HepG2 (cell line): ENCODE data around the gene CCDC38. TPM values are rescaled to one million over a fixed set of nuclear protein-coding genes. Genes with fewer than 3 reads are reported as not detected.

Source experiments
- ATAC-seq: fragments of 200-7000 bp; cut with Tn5 transposase; 3 replicates; pipeline ENCODE4 v1.9.1; 2020; ENCODE audit warnings: mild to moderate bottlenecking, moderate library complexity
- BruUV-seq: library from RNA; stranded (reverse); fragments of 400-500 nt; replicated peaks from 2 replicates; lab custom pipeline; 2021; lab: Mats Ljungman, UMichigan
- CTCF ChIA-PET: fragments of 300-600 bp; formaldehyde crosslinking; extraction: SDS; loops from one replicate; lab custom pipeline; 2021; ENCODE audit warnings: low total read pairs, inconsistent platforms, low intra/inter-chr PET ratio; lab: Yijun Ruan, JAX
- POLR2A ChIA-PET: fragments of 350-600 bp; sonication (Branson Sonifier 250); formaldehyde crosslinking; loops from one replicate; lab custom pipeline; 2020; ENCODE audit warnings: antibody characterized with exemption, inconsistent platforms; lab: Yijun Ruan, JAX
- DNase-seq: peaks from one replicate; pipeline ENCODE4 v3.0.0-alpha.2; 2015; ENCODE audit warnings: low spot score
- FAIRE-seq: peaks from 3 replicates; lab custom pipeline; 2011; peaks lifted over from hg19 to GRCh38; lab: Jason Lieb, UNC
- H2AFZ ChIP-seq: one replicate; pipeline ENCODE4 v1.6.1; 2011; ENCODE audit warnings: low read length, inconsistent platforms
- H3K27ac ChIP-seq: fragments of 300-600 bp; 3 replicates; pipeline ENCODE4 v1.8.0; 2011; ENCODE audit warnings: mixed run types, mild to moderate bottlenecking, mixed read lengths, low read length, inconsistent platforms; ENCODE audit not compliant: insufficient read depth; ENCODE audit errors: extremely low read length
- H3K27me3 ChIP-seq, 2 experiments: fragments of 200-600 bp in 1 of 2; 2 replicates in 1 of 2; 3 replicates in 1 of 2; pipeline versions ENCODE4 v1.6.0 to v1.8.0; 2011; ENCODE audit warnings: low read length in 2 of 2, mild to moderate bottlenecking in 2 of 2, moderate library complexity in 2 of 2, inconsistent platforms in 1 of 2; ENCODE audit not compliant: insufficient read depth in 2 of 2, control insufficient read depth in 1 of 2
- H3K36me3 ChIP-seq, 2 experiments: fragments of 200-600 bp in 1 of 2; replicated peaks in 1 of 2; 2 replicates in 1 of 2; 3 replicates in 1 of 2; pipeline versions ENCODE4 v1.5.1 to v1.8.0; 2011; ENCODE audit warnings: low read length in 2 of 2, inconsistent platforms in 1 of 2; ENCODE audit not compliant: insufficient read depth in 2 of 2, control insufficient read depth in 1 of 2
- H3K4me1 ChIP-seq: 2 replicates; pipeline ENCODE4 v1.5.1; 2012; ENCODE audit warnings: low read length, inconsistent platforms; ENCODE audit not compliant: insufficient read depth
- H3K4me2 ChIP-seq: 2 replicates; pipeline ENCODE4 v1.6.0; 2011; ENCODE audit warnings: low read depth, low read length, inconsistent platforms
- H3K4me3 ChIP-seq, 3 experiments: fragments of 200-600 bp in 1 of 3; sonication (generic), shearing (Covaris generic) in 1 of 3; replicated peaks in 1 of 3; 2 replicates each; pipeline ENCODE4 v1.5.1; 2011 to 2016; ENCODE audit warnings: low read length in 3 of 3, inconsistent platforms in 2 of 3, low read depth in 2 of 3, mild to moderate bottlenecking in 2 of 3, control low read depth in 1 of 3, mixed read lengths in 1 of 3; ENCODE audit not compliant: insufficient read depth in 1 of 3
- H3K79me2 ChIP-seq: one replicate; pipeline ENCODE4 v1.6.1; 2011; ENCODE audit warnings: low read length, inconsistent platforms; ENCODE audit not compliant: insufficient read depth
- H3K9ac ChIP-seq: 2 replicates; pipeline ENCODE4 v1.6.0; 2011; ENCODE audit warnings: mild to moderate bottlenecking, low read depth, low read length, inconsistent platforms; ENCODE audit not compliant: insufficient read depth
- H3K9me3 ChIP-seq: 2 replicates; pipeline ENCODE4 v1.5.1; 2012; ENCODE audit warnings: mild to moderate bottlenecking, low read length
- H4K20me1 ChIP-seq: 2 replicates; pipeline ENCODE4 v1.6.0; 2011; ENCODE audit warnings: inconsistent platforms, mild to moderate bottlenecking, low read length, moderate library complexity; ENCODE audit not compliant: insufficient read depth
- CBX5 ChIP-seq: sonication (generic); formaldehyde crosslinking; IDR thresholded peaks from 2 replicates; pipeline ENCODE4 v1.4.0; 2020; ENCODE audit warnings: missing genetic modification reagents, borderline replicate concordance
- ELF1 ChIP-seq: sonication (generic); formaldehyde crosslinking; IDR thresholded peaks from 2 replicates; pipeline ENCODE4 v1.4.0; 2020; ENCODE audit warnings: missing genetic modification reagents
- MATR3 ChIP-seq: sonication (generic); formaldehyde crosslinking; IDR thresholded peaks from 2 replicates; pipeline ENCODE4 v1.4.0; 2020; ENCODE audit warnings: missing genetic modification reagents
- ZNF720 ChIP-seq: sonication (generic); formaldehyde crosslinking; IDR thresholded peaks from 2 replicates; pipeline ENCODE4 v1.4.0; 2020; ENCODE audit warnings: missing genetic modification reagents
- WGBS: methylation state at CpG from one replicate; pipeline ENCODE4 v1.1.6; 2017; ENCODE audit warnings: low lambda C conversion rate; 5-methylcytosine and 5-hydroxymethylcytosine counted together
- in situ Hi-C: cut with HindIII; loops from 2 replicates; pipeline ENCODE4 v1.10.0; 2017; ENCODE audit warnings: low pct_unique_long_range_greater_than_20kb; ENCODE audit not compliant: extremely low pct_ligation_motif_present
- intact Hi-C: fragments of 100-400 bp; cut with micrococcal nuclease; formaldehyde crosslinking; loops from one replicate; pipeline ENCODE4 v1.10.0; 2022; ENCODE audit not compliant: unreplicated experiment
- polyA plus RNA-seq, 8 experiments: library from polyadenylated mRNA; depleted of rRNA in 3 of 8; stranded (reverse) in 7 of 8; unstranded in 1 of 8; fragments of >200 nt; fragmentation: Illumina TruSeq in 4 of 8; extraction: Trizol in 4 of 8; gene quantifications; 2 replicates each; pipeline versions ENCODE4 v1.2.1 to v1.2.3, GENCODE V29; 2011 to 2016; ENCODE audit warnings: low read depth in 4 of 8, missing spikeins in 1 of 8, mixed read lengths in 1 of 8; ENCODE audit not compliant: insufficient read depth in 1 of 8
- total RNA-seq, 5 experiments: library from RNA; depleted of rRNA; stranded (reverse); fragments of >200 nt; fragmentation: Illumina TruSeq; extraction: Trizol; gene quantifications; 2 replicates each; pipeline ENCODE4 v1.2.3, GENCODE V29; 2016; ENCODE audit warnings: low read depth in 1 of 5
- TF ChIP-seq, protein P1 (sequence below): sonication (generic); formaldehyde crosslinking; IDR thresholded peaks from 2 replicates; pipeline ENCODE4 v1.4.0; 2020; ENCODE audit warnings: missing genetic modification reagents
- TF ChIP-seq, protein P2 (sequence below): sonication (generic); formaldehyde crosslinking; IDR thresholded peaks from 2 replicates; pipeline ENCODE4 v1.5.0; 2020; ENCODE audit warnings: mild to moderate bottlenecking, missing genetic modification reagents, borderline replicate concordance

The CCDC38 gene
- total and polyA plus RNA-seq, 2 of the 13 experiments (the other 11 are each of a cell fraction or from before 2014, with no cell fraction given): 0.24 to 0.32 TPM

DNA sequence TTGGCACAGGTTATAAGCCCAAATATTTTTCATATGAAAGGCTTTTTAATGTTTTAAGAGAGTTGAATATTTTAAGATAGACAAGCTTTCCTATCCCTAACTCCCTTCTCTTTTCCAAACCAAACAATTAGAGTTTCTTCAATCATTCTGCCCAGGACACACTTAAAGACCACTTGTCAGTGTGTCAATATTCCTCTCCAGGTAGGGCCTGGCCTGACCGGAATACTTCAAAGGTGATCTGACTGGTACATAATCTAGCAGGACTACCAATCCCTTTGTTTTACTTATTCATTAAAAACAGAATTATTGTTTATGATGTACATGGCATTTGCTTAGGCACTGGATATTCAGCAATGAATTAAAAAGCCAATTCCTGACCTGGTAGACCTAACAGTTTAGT lies 107.8 kb downstream of the CCDC38 start:
- intact Hi-C loops (no loop called here), in situ Hi-C loops (no loop called here)
- ChIA-PET CTCF (no interaction called here), POLR2A (no interaction called here)
- BruUV-seq: no TSS peak
- no peak for FAIRE-seq
- TF ChIP-seq, protein P1, sequence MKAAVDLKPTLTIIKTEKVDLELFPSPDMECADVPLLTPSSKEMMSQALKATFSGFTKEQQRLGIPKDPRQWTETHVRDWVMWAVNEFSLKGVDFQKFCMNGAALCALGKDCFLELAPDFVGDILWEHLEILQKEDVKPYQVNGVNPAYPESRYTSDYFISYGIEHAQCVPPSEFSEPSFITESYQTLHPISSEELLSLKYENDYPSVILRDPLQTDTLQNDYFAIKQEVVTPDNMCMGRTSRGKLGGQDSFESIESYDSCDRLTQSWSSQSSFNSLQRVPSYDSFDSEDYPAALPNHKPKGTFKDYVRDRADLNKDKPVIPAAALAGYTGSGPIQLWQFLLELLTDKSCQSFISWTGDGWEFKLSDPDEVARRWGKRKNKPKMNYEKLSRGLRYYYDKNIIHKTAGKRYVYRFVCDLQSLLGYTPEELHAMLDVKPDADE: no peak
- TF ChIP-seq MATR3 (CRISPR knock-in tag): no peak
- no peak for TF ChIP-seq CBX5
- TF ChIP-seq ZNF720: no peak
- TF ChIP-seq, protein P2, sequence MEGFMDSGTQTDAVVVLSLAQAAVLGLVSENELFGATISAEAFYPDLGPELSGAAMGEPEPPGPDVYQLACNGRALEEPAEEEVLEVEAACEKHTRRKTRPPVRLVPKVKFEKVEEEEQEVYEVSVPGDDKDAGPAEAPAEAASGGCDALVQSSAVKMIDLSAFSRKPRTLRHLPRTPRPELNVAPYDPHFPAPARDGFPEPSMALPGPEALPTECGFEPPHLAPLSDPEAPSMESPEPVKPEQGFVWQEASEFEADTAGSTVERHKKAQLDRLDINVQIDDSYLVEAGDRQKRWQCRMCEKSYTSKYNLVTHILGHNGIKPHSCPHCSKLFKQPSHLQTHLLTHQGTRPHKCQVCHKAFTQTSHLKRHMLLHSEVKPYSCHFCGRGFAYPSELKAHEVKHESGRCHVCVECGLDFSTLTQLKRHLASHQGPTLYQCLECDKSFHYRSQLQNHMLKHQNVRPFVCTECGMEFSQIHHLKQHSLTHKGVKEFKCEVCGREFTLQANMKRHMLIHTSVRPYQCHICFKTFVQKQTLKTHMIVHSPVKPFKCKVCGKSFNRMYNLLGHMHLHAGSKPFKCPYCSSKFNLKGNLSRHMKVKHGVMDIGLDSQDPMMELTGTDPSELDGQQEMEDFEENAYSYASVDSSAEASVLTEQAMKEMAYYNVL: no peak
- TF ChIP-seq ELF1 (CRISPR knock-in tag): no peak
- Histone ChIP-seq H3K36me3 (no peaks in the 10 kb centered on the region), H3K27ac (no peak overlapping the region), H3K27me3 (peaks cover 0 to 5% of the 10 kb centered on the region in 2 experiments; a peak in 1 of 5 replicates), H3K4me3 (no peak overlapping the region), H3K9ac (no peak overlapping the region), H3K9me3 (no peaks in the 10 kb centered on the region), H2AFZ (no peak overlapping the region), H3K4me2 (no peak overlapping the region), H3K4me1 (peaks cover 32% of the 10 kb centered on the region), H4K20me1 (no peaks in the 10 kb centered on the region), H3K79me2 (no peaks in the 10 kb centered on the region)
- WGBS: 3% methylated on average over 1 of the region's 1 CpG
- no peak for ATAC-seq
- DNase-seq: no peak
